MM.1S (cell line): Measurements from ENCODE around the gene MAJIN.

ENCODE experiments used
- CTCF ChIP-seq: fragments of 300-600 bp; sonication (generic); IDR thresholded peaks from 2 replicates; pipeline ENCODE4 v1.5.1; 2016; ENCODE audit warnings: antibody characterized with exemption, low read length, mixed read lengths
- EZH2 ChIP-seq: fragments of 300-600 bp; sonication (generic); optimal IDR thresholded peaks from 2 replicates; pipeline ENCODE3; 2017; ENCODE audit warnings: low read depth, mild to moderate bottlenecking, antibody characterized with exemption, low read length, mixed read lengths
- EZH2phosphoT487 ChIP-seq: fragments of 300-600 bp; sonication (generic); IDR thresholded peaks from 2 replicates; pipeline ENCODE4 v1.6.1; 2018; ENCODE audit warnings: antibody characterized with exemption, low read length

GRCh38 chr11:64919627-64920026 is 52.3 kb downstream of the MAJIN start:
- TF ChIP-seq CTCF (no peak), EZH2 (no peak), EZH2phosphoT487 (no peak)
